GM18858 (cell line): ENCODE results near the gene TGFBR2.

Experiments
- ATAC-seq: cut with Tn5 transposase; IDR thresholded peaks from one replicate; pipeline ENCODE4 v1.9.1; 2021; ENCODE audit not compliant: unreplicated experiment

TGFBR2 gene

GRCh38 chr3:30708472-30708871, 102.1 kb downstream of the TGFBR2 start:
- no peak for ATAC-seq

GRCh38 chr3:30710017-30710416, 103.6 kb downstream of the TGFBR2 start:
- ATAC-seq = no peak

- no peak for ATAC-seq
Measured at GRCh38 chr3:30711151-30711550, 104.8 kb downstream of the TGFBR2 start.

- no peak for ATAC-seq
Measured at GRCh38 chr3:30711867-30712266, 105.5 kb downstream of the TGFBR2 start.

GRCh38 chr3:30712991-30713390, 106.6 kb downstream of the TGFBR2 start:
- ATAC-seq = no peak

- ATAC-seq = no peak
Measured at GRCh38 chr3:30713885-30714503, 107.6 kb downstream of the TGFBR2 start.

- no peak for ATAC-seq
Measured at GRCh38 chr3:30719536-30719935, 113.1 kb downstream of the TGFBR2 start.

GRCh38 chr3:30720586-30721313, 114.3 kb downstream of the TGFBR2 start:
- ATAC-seq = no peak

- ATAC-seq = no peak
Measured at GRCh38 chr3:30721314-30721634, 114.9 kb downstream of the TGFBR2 start.

GRCh38 chr3:30723211-30723610, 116.8 kb downstream of the TGFBR2 start:
- ATAC-seq = no peak

- ATAC-seq = no peak
Measured at GRCh38 chr3:30724863-30725262, 118.5 kb downstream of the TGFBR2 start.

GRCh38 chr3:30728143-30728542, 121.7 kb downstream of the TGFBR2 start:
- no peak for ATAC-seq

GRCh38 chr3:30729512-30729911, 123.1 kb downstream of the TGFBR2 start:
- ATAC-seq = no peak

- no peak for ATAC-seq
Measured at GRCh38 chr3:30729936-30730335, 123.5 kb downstream of the TGFBR2 start.

- no peak for ATAC-seq
Measured at GRCh38 chr3:30730967-30731366, 124.6 kb downstream of the TGFBR2 start.

- ATAC-seq = no peak
Measured at GRCh38 chr3:30733209-30733608, 126.8 kb downstream of the TGFBR2 start.

- no peak for ATAC-seq
Measured at GRCh38 chr3:30733696-30734095, 127.3 kb downstream of the TGFBR2 start.

- no peak for ATAC-seq
Measured at GRCh38 chr3:30737743-30738499, 131.5 kb downstream of the TGFBR2 start.

GRCh38 chr3:30738605-30739004, 132.2 kb downstream of the TGFBR2 start:
- ATAC-seq = no peak

GRCh38 chr3:30741889-30742288, 135.5 kb downstream of the TGFBR2 start:
- no peak for ATAC-seq

GRCh38 chr3:30742796-30743619, 136.6 kb downstream of the TGFBR2 start:
- ATAC-seq = no peak
